DMS114 treated with DMSO at 0.1 percent for 48 hours (cell line): ENCODE results near the gene SIRT3.
"Not testable (repeated sequence)": the region's sequence is repeated elsewhere in the genome, so short reads cannot be mapped to it uniquely, and the experiment has no call there.

Source experiments
- DNase-seq: peaks from one replicate; lab custom pipeline; 2025; ENCODE audit not compliant: unreplicated experiment; lab: John Stamatoyannopoulos, UW

SIRT3 gene

GRCh38 chr11:204587-205109, 31.5 kb downstream of the SIRT3 start:
- no peak for DNase-seq

- no peak for DNase-seq
Observed at GRCh38 chr11:203945-204586, 32.1 kb downstream of the SIRT3 start.

GRCh38 chr11:203056-203944, 32.8 kb downstream of the SIRT3 start:
- DNase-seq: no peak

- DNase-seq: no peak
Observed at GRCh38 chr11:202490-202889, 33.7 kb downstream of the SIRT3 start.

- no peak for DNase-seq
Observed at GRCh38 chr11:201966-202365, 34.2 kb downstream of the SIRT3 start.

- DNase-seq: no peak
Observed at GRCh38 chr11:200224-201003, 35.7 kb downstream of the SIRT3 start.

- DNase-seq: no peak
Observed at GRCh38 chr11:199782-200181, 36.4 kb downstream of the SIRT3 start.

- DNase-seq: no peak
Observed at GRCh38 chr11:199004-199581, 37.0 kb downstream of the SIRT3 start.

GRCh38 chr11:198236-198806, 37.8 kb downstream of the SIRT3 start:
- DNase-seq: no peak

- no peak for DNase-seq
Observed at GRCh38 chr11:197741-198235, 38.4 kb downstream of the SIRT3 start.

- DNase-seq: no peak
Observed at GRCh38 chr11:196786-197731, 39.1 kb downstream of the SIRT3 start.

- DNase-seq: not testable (repeated sequence)
Observed at GRCh38 chr11:193481-193880, 42.7 kb downstream of the SIRT3 start.

- DNase-seq: not testable (repeated sequence)
Observed at GRCh38 chr11:192674-193128, 43.4 kb downstream of the SIRT3 start, which contains the start of gene SCGB1C1. Gene SCGB1C1, plus strand, starts transcription at chr11:193078. Its CDS starts 22 bp downstream, at chr11:193100.

- DNase-seq: not testable (repeated sequence)
Observed at GRCh38 chr11:191490-192478, 44.4 kb downstream of the SIRT3 start.

- not testable (repeated sequence) for DNase-seq
Observed at GRCh38 chr11:190546-190945, 45.6 kb downstream of the SIRT3 start.

GRCh38 chr11:189843-190311, 46.3 kb downstream of the SIRT3 start:
- not testable (repeated sequence) for DNase-seq

- not testable (repeated sequence) for DNase-seq
Observed at GRCh38 chr11:189200-189783, 46.9 kb downstream of the SIRT3 start.
